OCI-LY7 (cell line): ENCODE results near the gene KLK13.

ENCODE experiments used
- EZH2phosphoT487 ChIP-seq: fragments of 200-600 bp; sonication (generic); IDR thresholded peaks from 2 replicates; pipeline ENCODE4 v1.6.1; 2018; ENCODE audit warnings: low read depth, borderline replicate concordance, mild to moderate bottlenecking, mixed run types, antibody characterized with exemption, low read length, moderate library complexity, mixed read lengths
- TF ChIP-seq, protein P1 (sequence below): fragments of 200-600 bp; sonication (generic); conservative IDR thresholded peaks from 2 replicates; pipeline ENCODE4 v1.5.1; 2014; ENCODE audit warnings: mild to moderate bottlenecking, antibody characterized with exemption, low read length, moderate library complexity, mixed read lengths

DNA sequence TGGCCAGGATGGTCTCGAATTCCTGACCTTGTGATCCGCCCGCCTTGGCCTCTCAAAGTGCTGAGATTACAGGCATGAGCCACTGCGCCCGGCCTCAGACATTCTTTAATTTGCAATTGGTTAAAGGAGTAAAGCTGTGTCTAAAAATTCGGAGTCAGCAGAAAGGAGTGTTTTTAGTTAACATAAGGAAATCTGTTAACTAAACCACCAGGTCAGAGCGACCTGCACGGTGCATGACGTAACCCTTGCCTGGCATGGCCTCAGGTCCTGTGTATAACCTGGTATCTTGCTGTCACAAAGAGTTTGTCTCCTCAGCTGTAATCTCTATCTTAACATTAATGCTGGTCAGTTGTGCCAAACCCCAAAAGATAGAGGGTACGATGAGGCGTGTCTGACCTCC, 20.6 kb downstream of the KLK13 start:
- TF ChIP-seq, protein P1, sequence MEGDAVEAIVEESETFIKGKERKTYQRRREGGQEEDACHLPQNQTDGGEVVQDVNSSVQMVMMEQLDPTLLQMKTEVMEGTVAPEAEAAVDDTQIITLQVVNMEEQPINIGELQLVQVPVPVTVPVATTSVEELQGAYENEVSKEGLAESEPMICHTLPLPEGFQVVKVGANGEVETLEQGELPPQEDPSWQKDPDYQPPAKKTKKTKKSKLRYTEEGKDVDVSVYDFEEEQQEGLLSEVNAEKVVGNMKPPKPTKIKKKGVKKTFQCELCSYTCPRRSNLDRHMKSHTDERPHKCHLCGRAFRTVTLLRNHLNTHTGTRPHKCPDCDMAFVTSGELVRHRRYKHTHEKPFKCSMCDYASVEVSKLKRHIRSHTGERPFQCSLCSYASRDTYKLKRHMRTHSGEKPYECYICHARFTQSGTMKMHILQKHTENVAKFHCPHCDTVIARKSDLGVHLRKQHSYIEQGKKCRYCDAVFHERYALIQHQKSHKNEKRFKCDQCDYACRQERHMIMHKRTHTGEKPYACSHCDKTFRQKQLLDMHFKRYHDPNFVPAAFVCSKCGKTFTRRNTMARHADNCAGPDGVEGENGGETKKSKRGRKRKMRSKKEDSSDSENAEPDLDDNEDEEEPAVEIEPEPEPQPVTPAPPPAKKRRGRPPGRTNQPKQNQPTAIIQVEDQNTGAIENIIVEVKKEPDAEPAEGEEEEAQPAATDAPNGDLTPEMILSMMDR = no peak
- TF ChIP-seq EZH2phosphoT487 = no peak
